A673 (cell line): Measurements from ENCODE around the gene HDDC2.

Experiments
- EZH2 ChIP-seq: fragments of 200-600 bp; sonication (generic); IDR thresholded peaks from 2 replicates; pipeline ENCODE4 v1.6.1; 2017; ENCODE audit warnings: borderline replicate concordance, low read depth, mild to moderate bottlenecking, mixed read lengths, antibody characterized with exemption, low read length; ENCODE audit not compliant: poor library complexity, severe bottlenecking
- TF ChIP-seq, protein P1 (sequence below): fragments of 300-800, 200-600 bp; sonication (generic); conservative IDR thresholded peaks from 2 replicates; pipeline ENCODE4 v1.5.1; 2017; ENCODE audit warnings: low read depth, mild to moderate bottlenecking, antibody characterized with exemption, low read length, moderate library complexity, mixed read lengths

- TF ChIP-seq, protein P1, sequence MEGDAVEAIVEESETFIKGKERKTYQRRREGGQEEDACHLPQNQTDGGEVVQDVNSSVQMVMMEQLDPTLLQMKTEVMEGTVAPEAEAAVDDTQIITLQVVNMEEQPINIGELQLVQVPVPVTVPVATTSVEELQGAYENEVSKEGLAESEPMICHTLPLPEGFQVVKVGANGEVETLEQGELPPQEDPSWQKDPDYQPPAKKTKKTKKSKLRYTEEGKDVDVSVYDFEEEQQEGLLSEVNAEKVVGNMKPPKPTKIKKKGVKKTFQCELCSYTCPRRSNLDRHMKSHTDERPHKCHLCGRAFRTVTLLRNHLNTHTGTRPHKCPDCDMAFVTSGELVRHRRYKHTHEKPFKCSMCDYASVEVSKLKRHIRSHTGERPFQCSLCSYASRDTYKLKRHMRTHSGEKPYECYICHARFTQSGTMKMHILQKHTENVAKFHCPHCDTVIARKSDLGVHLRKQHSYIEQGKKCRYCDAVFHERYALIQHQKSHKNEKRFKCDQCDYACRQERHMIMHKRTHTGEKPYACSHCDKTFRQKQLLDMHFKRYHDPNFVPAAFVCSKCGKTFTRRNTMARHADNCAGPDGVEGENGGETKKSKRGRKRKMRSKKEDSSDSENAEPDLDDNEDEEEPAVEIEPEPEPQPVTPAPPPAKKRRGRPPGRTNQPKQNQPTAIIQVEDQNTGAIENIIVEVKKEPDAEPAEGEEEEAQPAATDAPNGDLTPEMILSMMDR, result no peak
- no peak for TF ChIP-seq EZH2
These were observed 14.0 kb downstream of the HDDC2 start for GRCh38 chr6:125287718-125288117.
